Measurements from ENCODE around the gene MSRB3.

MSRB3 gene

GRCh38 chr12:65387396-65387795 lies 108.9 kb downstream of the MSRB3 start:
- DNase-seq (ENCODE audit: extremely low read depth in 1 of 2, low read depth in 1 of 2): no peak

- DNase-seq (ENCODE audit: extremely low read depth in 1 of 2, low read depth in 1 of 2): no peak
These were observed 111.0 kb downstream of the MSRB3 start for GRCh38 chr12:65389436-65389835.

- no peak for DNase-seq (ENCODE audit: extremely low read depth in 1 of 2, low read depth in 1 of 2)
These were observed 113.2 kb downstream of the MSRB3 start for GRCh38 chr12:65391711-65392110.

- DNase-seq (ENCODE audit: extremely low read depth in 1 of 2, low read depth in 1 of 2): no peak
These were observed 114.0 kb downstream of the MSRB3 start for GRCh38 chr12:65392491-65392890.

GRCh38 chr12:65403188-65403587 lies 124.7 kb downstream of the MSRB3 start:
- no peak for DNase-seq (ENCODE audit: extremely low read depth in 1 of 2, low read depth in 1 of 2)

- no peak for DNase-seq (ENCODE audit: extremely low read depth in 1 of 2, low read depth in 1 of 2)
These were observed 129.1 kb downstream of the MSRB3 start for GRCh38 chr12:65407388-65408149.

- no peak for DNase-seq (ENCODE audit: extremely low read depth in 1 of 2, low read depth in 1 of 2)
These were observed 130.0 kb downstream of the MSRB3 start for GRCh38 chr12:65408441-65408840.

- no peak for DNase-seq (ENCODE audit: extremely low read depth in 1 of 2, low read depth in 1 of 2)
These were observed 131.2 kb downstream of the MSRB3 start for GRCh38 chr12:65409726-65410125.

- DNase-seq (ENCODE audit: extremely low read depth in 1 of 2, low read depth in 1 of 2): no peak
These were observed 132.7 kb downstream of the MSRB3 start for GRCh38 chr12:65411171-65411570.

GRCh38 chr12:65414526-65414925 lies 136.0 kb downstream of the MSRB3 start:
- DNase-seq (ENCODE audit: extremely low read depth in 1 of 2, low read depth in 1 of 2): no peak

- DNase-seq (ENCODE audit: extremely low read depth in 1 of 2, low read depth in 1 of 2): no peak
These were observed 137.3 kb downstream of the MSRB3 start for GRCh38 chr12:65415826-65416225.

- DNase-seq (ENCODE audit: extremely low read depth in 1 of 2, low read depth in 1 of 2): no peak
These were observed 141.0 kb downstream of the MSRB3 start for GRCh38 chr12:65419284-65420072.

GRCh38 chr12:65420941-65421340 lies 142.5 kb downstream of the MSRB3 start:
- no peak for DNase-seq (ENCODE audit: extremely low read depth in 1 of 2, low read depth in 1 of 2)

GRCh38 chr12:65427646-65428045 lies 149.2 kb downstream of the MSRB3 start:
- DNase-seq (ENCODE audit: extremely low read depth in 1 of 2, low read depth in 1 of 2): no peak

- no peak for DNase-seq (ENCODE audit: extremely low read depth in 1 of 2, low read depth in 1 of 2)
These were observed 151.5 kb downstream of the MSRB3 start for GRCh38 chr12:65430006-65430405.

- DNase-seq (ENCODE audit: extremely low read depth in 1 of 2, low read depth in 1 of 2): no peak
These were observed 152.3 kb downstream of the MSRB3 start for GRCh38 chr12:65430571-65431306.

- DNase-seq (ENCODE audit: extremely low read depth in 1 of 2, low read depth in 1 of 2): no peak
These were observed 153.6 kb downstream of the MSRB3 start for GRCh38 chr12:65432114-65432513.

- no peak for DNase-seq (ENCODE audit: extremely low read depth in 1 of 2, low read depth in 1 of 2)
These were observed 154.2 kb downstream of the MSRB3 start for GRCh38 chr12:65432651-65433050.

GRCh38 chr12:65434737-65435136 lies 156.3 kb downstream of the MSRB3 start:
- DNase-seq (ENCODE audit: extremely low read depth in 1 of 2, low read depth in 1 of 2): no peak

GRCh38 chr12:65443038-65443437 lies 164.6 kb downstream of the MSRB3 start:
- no peak for DNase-seq (ENCODE audit: extremely low read depth in 1 of 2, low read depth in 1 of 2)

- no peak for DNase-seq (ENCODE audit: extremely low read depth in 1 of 2, low read depth in 1 of 2)
These were observed 166.5 kb downstream of the MSRB3 start for GRCh38 chr12:65444996-65445395.

- DNase-seq (ENCODE audit: extremely low read depth in 1 of 2, low read depth in 1 of 2): no peak
These were observed 168.4 kb downstream of the MSRB3 start for GRCh38 chr12:65446901-65447300.

Data from stimulated activated CD8-positive, alpha-beta memory T cell treated with anti-CD3 and anti-CD28 coated beads, Interleukin-7, amount 100 ng/mL, for 48 hours (primary cell).